Thyroid gland (tissue), 4 donors: ENCODE data around the gene ZBTB7C. TPM values are rescaled to one million over a fixed set of nuclear protein-coding genes. Genes with fewer than 3 reads are reported as not detected.

Experiments
- DNase-seq, 2 donors: peaks; one replicate each; pipeline ENCODE4 v3.0.0-alpha.2; 2019
- H3K27ac ChIP-seq, 3 donors: fragments of 200-600 bp; sonication (generic); 1 replicate in 2 of 3; 2 replicates in 1 of 3; pipeline ENCODE4 v1.5.1; 2016 to 2019; ENCODE audit warnings: mild to moderate bottlenecking in 1 of 3, moderate library complexity in 1 of 3
- H3K27me3 ChIP-seq: fragments of 200-600 bp; sonication (generic); one replicate; pipeline ENCODE4 v1.5.1; 2019
- H3K36me3 ChIP-seq, 2 donors: fragments of 200-600 bp; sonication (generic); one replicate each; pipeline ENCODE4 v1.5.1; 2016 to 2019
- H3K4me1 ChIP-seq, 2 donors: fragments of 200-600 bp; sonication (generic); one replicate each; pipeline ENCODE4 v1.5.1; 2017 to 2019
- H3K4me3 ChIP-seq, 3 donors: fragments of 200-600 bp; sonication (generic); replicated peaks in 1 of 3; 1 replicate in 2 of 3; 2 replicates in 1 of 3; pipeline ENCODE4 v1.5.1; 2016; ENCODE audit warnings: mild to moderate bottlenecking in 1 of 3
- H3K9me3 ChIP-seq: fragments of 200-600 bp; sonication (generic); one replicate; pipeline ENCODE4 v1.5.1; 2017
- POLR2A ChIP-seq, 2 donors: fragments of 450-650 bp; IDR thresholded peaks; one replicate each; pipeline ENCODE4 v1.6.1; 2017; ENCODE audit warnings: antibody characterized with exemption in 2 of 2, mild to moderate bottlenecking in 2 of 2, moderate library complexity in 1 of 2
- WGBS, 2 donors: methylation state at CpG; one replicate each; pipeline ENCODE4 v1.1.5; 2017; 5-methylcytosine and 5-hydroxymethylcytosine counted together
- intact Hi-C: fragments of 100-400 bp; cut with DNase I; formaldehyde crosslinking; loops from one replicate; pipeline ENCODE4 v1.15.1; 2023
- total RNA-seq, 4 donors: library from RNA; depleted of rRNA; stranded (reverse); fragments of >200 nt; gene quantifications; one replicate each; pipeline ENCODE4 v1.2.3, GENCODE V29; 2016
- TF ChIP-seq, protein P1 (sequence below), 6 experiments: fragments of 200-600 bp in 3 of 6; fragments of 450-650 bp in 3 of 6; sonication (generic) in 3 of 6; IDR thresholded peaks; one replicate each; pipeline ENCODE4 v1.5.1; 2016 to 2019; ENCODE audit warnings: antibody characterized with exemption in 6 of 6, mild to moderate bottlenecking in 2 of 6, inconsistent platforms in 1 of 6, moderate library complexity in 1 of 6

ZBTB7C gene
- total RNA-seq, 4 donors from 2014 or later, result 41.7 to 66.7 (median 49.5) TPM

DNA sequence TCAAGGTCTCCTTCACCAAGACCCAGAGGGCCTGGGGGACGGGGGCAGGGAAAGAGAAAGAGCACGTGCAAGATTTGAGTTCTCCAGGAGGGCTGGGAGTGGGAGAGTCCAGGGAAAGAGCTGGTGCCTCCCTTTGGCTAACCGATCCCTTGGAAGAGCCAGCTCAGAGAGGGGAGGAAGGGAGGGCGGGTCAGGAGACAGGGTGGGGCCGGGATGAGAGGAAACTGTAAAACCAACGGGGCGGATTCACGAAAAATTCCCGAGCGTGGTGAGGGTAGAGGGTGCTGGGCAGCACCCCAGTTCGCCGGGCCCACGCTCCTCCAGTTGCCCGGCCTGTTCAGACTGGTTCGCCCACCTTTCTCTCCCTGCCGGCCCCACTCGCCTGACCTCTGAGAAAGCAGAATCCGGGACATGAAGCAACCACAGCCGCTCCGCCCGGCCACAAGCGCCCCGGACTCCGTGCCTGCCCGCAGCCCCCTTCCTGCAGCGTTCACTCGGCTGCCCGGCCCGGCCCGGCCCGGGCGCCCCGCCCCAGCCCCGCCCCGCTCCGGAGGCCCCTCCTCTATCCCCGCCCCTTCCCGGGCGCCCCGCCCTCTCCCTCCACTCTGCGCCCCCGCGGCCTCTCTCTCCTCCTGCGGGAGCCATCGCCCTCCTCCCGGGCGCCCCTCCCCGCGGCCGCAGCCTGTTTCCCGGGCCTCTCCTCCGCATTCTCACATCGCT, 247.8 kb downstream of the ZBTB7C start:
- Histone ChIP-seq H3K36me3 (no peaks in the 10 kb centered on the region), H3K27me3 (no peaks in the 10 kb centered on the region), H3K27ac (peak overlapping the region; percentile 66 to 88 (median 79)), H3K9me3 (no peaks in the 10 kb centered on the region), H3K4me1 (peaks cover 6 to 43% of the 10 kb centered on the region in 2 donors), H3K4me3 (peak overlapping the region; percentile 9 to 53 (median 41))
- peak in 1 of 2 donors; percentile 52 for TF ChIP-seq POLR2A (IDR thresholded peaks at IDR 0.05)
- TF ChIP-seq, protein P1, sequence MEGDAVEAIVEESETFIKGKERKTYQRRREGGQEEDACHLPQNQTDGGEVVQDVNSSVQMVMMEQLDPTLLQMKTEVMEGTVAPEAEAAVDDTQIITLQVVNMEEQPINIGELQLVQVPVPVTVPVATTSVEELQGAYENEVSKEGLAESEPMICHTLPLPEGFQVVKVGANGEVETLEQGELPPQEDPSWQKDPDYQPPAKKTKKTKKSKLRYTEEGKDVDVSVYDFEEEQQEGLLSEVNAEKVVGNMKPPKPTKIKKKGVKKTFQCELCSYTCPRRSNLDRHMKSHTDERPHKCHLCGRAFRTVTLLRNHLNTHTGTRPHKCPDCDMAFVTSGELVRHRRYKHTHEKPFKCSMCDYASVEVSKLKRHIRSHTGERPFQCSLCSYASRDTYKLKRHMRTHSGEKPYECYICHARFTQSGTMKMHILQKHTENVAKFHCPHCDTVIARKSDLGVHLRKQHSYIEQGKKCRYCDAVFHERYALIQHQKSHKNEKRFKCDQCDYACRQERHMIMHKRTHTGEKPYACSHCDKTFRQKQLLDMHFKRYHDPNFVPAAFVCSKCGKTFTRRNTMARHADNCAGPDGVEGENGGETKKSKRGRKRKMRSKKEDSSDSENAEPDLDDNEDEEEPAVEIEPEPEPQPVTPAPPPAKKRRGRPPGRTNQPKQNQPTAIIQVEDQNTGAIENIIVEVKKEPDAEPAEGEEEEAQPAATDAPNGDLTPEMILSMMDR (IDR thresholded peaks at IDR 0.05), result no peak
- intact Hi-C loops, result no loop called here
- 2 to 3% methylated on average over 20 to 26 of the region's 53 CpGs for WGBS, 2 donors
- peak; percentile 76 to 81 for DNase-seq

- 63 to 76% methylated on average over 4 of the region's 4 CpGs for WGBS, 2 donors
- peak overlapping the region; percentile 66 to 88 (median 79) for H3K27ac ChIP-seq
- H3K9me3 ChIP-seq, result no peaks in the 10 kb centered on the region
- TF ChIP-seq, protein P1 (IDR thresholded peaks at IDR 0.05), result no peak
- no peak for TF ChIP-seq POLR2A (IDR thresholded peaks at IDR 0.05)
- peaks cover 6 to 41% of the 10 kb centered on the region in 2 donors for H3K4me1 ChIP-seq
- DNase-seq, result no peak
- intact Hi-C loops, result no loop called here
- H3K36me3 ChIP-seq, result no peaks in the 10 kb centered on the region
- no peak overlapping the region for H3K4me3 ChIP-seq
- no peaks in the 10 kb centered on the region for H3K27me3 ChIP-seq
Measured at GRCh38 chr18:48160622-48161021, 248.6 kb downstream of the ZBTB7C start.

DNA sequence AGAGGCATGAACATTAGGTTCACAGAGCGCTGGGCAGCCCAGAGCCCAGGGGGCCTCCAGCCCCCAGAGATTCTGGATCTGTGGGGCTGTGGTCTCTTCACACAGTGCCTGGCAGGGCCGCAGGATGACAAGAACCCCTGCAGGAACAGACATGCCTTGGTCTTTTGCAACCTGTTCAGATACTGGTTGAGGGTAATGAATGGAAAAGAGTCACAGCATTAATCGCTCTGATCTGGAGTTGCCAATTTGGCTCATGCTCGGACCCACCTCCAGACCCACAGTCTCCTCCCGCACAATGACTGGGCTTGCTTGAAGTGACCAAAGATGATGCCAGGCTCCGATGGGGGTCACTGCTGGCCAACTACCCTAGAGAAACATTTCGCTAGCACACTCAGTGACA, 249.4 kb downstream of the ZBTB7C start:
- no peak overlapping the region for H3K27ac ChIP-seq
- intact Hi-C loops, result no loop called here
- H3K36me3 ChIP-seq, result no peaks in the 10 kb centered on the region
- H3K4me1 ChIP-seq, result peaks cover 6 to 33% of the 10 kb centered on the region in 2 donors
- no peak for DNase-seq
- no peak overlapping the region for H3K4me3 ChIP-seq
- H3K9me3 ChIP-seq, result no peaks in the 10 kb centered on the region
- 95 to 96% methylated on average over 7 of the region's 7 CpGs for WGBS, 2 donors
- H3K27me3 ChIP-seq, result no peaks in the 10 kb centered on the region
- TF ChIP-seq, protein P1 (IDR thresholded peaks at IDR 0.05), result no peak
- no peak for TF ChIP-seq POLR2A (IDR thresholded peaks at IDR 0.05)

- Histone ChIP-seq H3K9me3 (no peaks in the 10 kb centered on the region), H3K27ac (no peak overlapping the region), H3K4me3 (no peak overlapping the region), H3K4me1 (peaks cover 6 to 37% of the 10 kb centered on the region in 2 donors), H3K36me3 (no peaks in the 10 kb centered on the region), H3K27me3 (no peaks in the 10 kb centered on the region)
- WGBS, 2 donors, result 85 to 89% methylated on average over 5 of the region's 5 CpGs
- no peak for DNase-seq
- intact Hi-C loops, result no loop called here
- no peak for TF ChIP-seq POLR2A (IDR thresholded peaks at IDR 0.05)
- TF ChIP-seq, protein P1 (IDR thresholded peaks at IDR 0.05), result no peak
Measured at GRCh38 chr18:48158721-48159120, 250.5 kb downstream of the ZBTB7C start.

GRCh38 chr18:48157956-48158355, 251.2 kb downstream of the ZBTB7C start:
- 90 to 95% methylated on average over 4 of the region's 4 CpGs for WGBS, 2 donors
- no peak for DNase-seq

More at GRCh38 chr18:48157956-48158355, 251.2 kb downstream of the ZBTB7C start:
- intact Hi-C loops, result no loop called here
- H3K36me3 ChIP-seq, result no peaks in the 10 kb centered on the region
- H3K4me1 ChIP-seq, result peaks cover 6 to 45% of the 10 kb centered on the region in 2 donors
- H3K4me3 ChIP-seq, result no peak overlapping the region
- no peaks in the 10 kb centered on the region for H3K9me3 ChIP-seq
- TF ChIP-seq, protein P1 (IDR thresholded peaks at IDR 0.05), result no peak
- no peak for TF ChIP-seq POLR2A (IDR thresholded peaks at IDR 0.05)
- H3K27ac ChIP-seq, result no peak overlapping the region
- H3K27me3 ChIP-seq, result no peaks in the 10 kb centered on the region
